Measurements from ENCODE around the gene RANBP3.
"Not testable (repeated sequence)": the region's sequence is repeated elsewhere in the genome, so short reads cannot be mapped to it uniquely, and the experiment has no call there.

RANBP3 gene

DNA sequence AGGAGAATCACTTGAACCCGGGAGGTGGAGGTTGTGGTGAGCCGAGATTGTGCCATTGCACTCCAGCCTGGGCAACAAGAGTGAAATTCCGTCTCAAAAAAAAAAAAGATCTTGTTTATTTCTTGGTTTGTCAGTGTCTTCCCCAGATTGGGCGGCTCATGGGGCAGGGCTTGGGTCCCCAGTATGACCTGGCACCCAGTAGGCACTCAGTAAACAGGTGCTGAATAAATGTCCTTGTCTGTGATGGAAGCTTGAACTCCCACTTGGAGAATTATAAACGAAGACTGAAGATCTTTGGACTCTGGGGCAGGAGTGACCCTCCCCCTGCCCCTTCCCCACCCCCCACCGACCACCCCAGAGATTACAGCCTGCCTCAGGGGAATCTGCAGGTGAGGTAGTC lies 97.7 kb downstream of the RANBP3 start:
- Histone ChIP-seq H3K9me3 (replicated peaks; ENCODE audit: low read length) (no peaks in the 10 kb centered on the region), H3K36me3 (ENCODE audit: insufficient read depth, low read length) (no peaks in the 10 kb centered on the region), H3K9ac (ENCODE audit: low read depth, low read length) (no peak overlapping the region), H3K4me2 (ENCODE audit: low read length) (no peak overlapping the region), H3K4me3 (ENCODE audit: low read length) (no peak overlapping the region), H3K4me1 (ENCODE audit: control insufficient read depth, insufficient read depth, low read length) (no peaks in the 10 kb centered on the region), H3K27me3 (ENCODE audit: control insufficient read depth, insufficient read depth, low read length) (peaks cover 49% of the 10 kb centered on the region)

DNA sequence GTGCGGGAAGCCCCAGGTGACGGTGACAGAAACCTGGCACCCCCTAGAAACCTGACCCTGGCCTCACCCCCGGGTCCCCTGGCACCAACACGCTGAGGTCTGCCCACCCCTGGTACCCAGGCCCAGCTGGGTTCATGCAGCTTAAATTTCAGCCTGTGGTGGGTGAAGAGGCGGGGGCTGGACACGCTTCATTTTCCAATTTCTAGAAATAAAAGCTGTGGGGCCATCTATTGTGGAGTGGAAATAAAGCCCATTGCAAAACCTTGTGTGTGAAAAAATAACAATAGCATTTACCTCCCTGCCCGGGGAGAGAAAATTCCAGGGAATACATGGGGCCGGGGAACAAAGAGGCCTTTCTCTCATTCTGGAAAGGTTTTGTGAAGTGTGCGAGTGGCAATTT lies 100.1 kb downstream of the RANBP3 start:
- Histone ChIP-seq H3K27me3 (ENCODE audit: control insufficient read depth, insufficient read depth, low read length) (peaks cover 44% of the 10 kb centered on the region), H3K4me3 (ENCODE audit: low read length) (no peak overlapping the region), H3K9ac (ENCODE audit: low read depth, low read length) (no peak overlapping the region), H3K4me1 (ENCODE audit: control insufficient read depth, insufficient read depth, low read length) (no peaks in the 10 kb centered on the region), H3K36me3 (ENCODE audit: insufficient read depth, low read length) (no peaks in the 10 kb centered on the region), H3K4me2 (ENCODE audit: low read length) (no peak overlapping the region), H3K9me3 (replicated peaks; ENCODE audit: low read length) (no peaks in the 10 kb centered on the region)

DNA sequence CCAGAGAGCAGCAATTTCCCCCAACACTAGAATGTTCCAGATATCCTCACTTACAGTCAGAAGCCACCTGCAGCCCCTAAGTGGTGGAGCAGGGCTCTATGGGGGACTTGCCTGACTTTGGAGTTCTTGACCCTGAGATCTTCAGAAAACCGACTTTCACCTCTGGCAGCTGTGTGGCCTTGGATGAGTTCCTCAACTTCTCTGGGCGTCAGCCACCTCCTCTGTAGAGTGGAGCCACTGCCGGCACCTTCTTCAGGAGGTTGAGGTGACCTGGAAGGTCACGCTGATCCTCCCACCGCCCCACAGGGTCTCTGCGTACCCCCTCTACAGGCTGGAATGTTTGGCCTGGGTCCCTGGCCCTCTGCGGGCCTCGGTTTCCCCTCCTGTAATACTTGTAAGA lies 100.5 kb downstream of the RANBP3 start:
- Histone ChIP-seq H3K9me3 (replicated peaks; ENCODE audit: low read length) (no peaks in the 10 kb centered on the region), H3K27me3 (ENCODE audit: control insufficient read depth, insufficient read depth, low read length) (peaks cover 42% of the 10 kb centered on the region), H3K4me2 (ENCODE audit: low read length) (no peak overlapping the region), H3K9ac (ENCODE audit: low read depth, low read length) (no peak overlapping the region), H3K4me1 (ENCODE audit: control insufficient read depth, insufficient read depth, low read length) (no peaks in the 10 kb centered on the region), H3K36me3 (ENCODE audit: insufficient read depth, low read length) (no peaks in the 10 kb centered on the region), H3K4me3 (ENCODE audit: low read length) (no peak overlapping the region)

DNA sequence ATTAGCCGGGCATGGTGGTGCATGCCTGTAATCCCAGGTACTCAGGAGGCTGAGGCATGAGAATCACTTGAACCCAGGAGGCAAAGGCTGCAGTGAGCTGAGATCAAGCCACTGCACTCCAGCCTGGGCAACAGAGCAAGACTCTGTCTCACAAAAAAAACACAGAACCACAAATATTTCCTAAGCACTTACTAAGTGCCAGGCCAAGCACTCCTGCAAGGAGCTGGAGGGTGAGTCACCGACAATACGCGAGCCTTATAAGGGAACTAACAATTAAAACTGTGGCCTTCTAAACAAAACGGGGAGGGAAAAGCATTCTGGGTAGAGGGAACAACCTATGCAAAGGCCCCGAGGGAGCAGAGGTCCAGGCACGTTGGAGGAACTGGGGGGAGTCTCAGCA lies 103.4 kb downstream of the RANBP3 start:
- not testable (repeated sequence) for H3K9ac ChIP-seq (ENCODE audit: low read depth, low read length); H3K36me3 ChIP-seq (ENCODE audit: insufficient read depth, low read length); H3K4me2 ChIP-seq (ENCODE audit: low read length); H3K4me3 ChIP-seq (ENCODE audit: low read length); H3K9me3 ChIP-seq (replicated peaks; ENCODE audit: low read length); H3K4me1 ChIP-seq (ENCODE audit: control insufficient read depth, insufficient read depth, low read length)
- H3K27me3 ChIP-seq (ENCODE audit: control insufficient read depth, insufficient read depth, low read length): peaks cover 20% of the 10 kb centered on the region

DNA sequence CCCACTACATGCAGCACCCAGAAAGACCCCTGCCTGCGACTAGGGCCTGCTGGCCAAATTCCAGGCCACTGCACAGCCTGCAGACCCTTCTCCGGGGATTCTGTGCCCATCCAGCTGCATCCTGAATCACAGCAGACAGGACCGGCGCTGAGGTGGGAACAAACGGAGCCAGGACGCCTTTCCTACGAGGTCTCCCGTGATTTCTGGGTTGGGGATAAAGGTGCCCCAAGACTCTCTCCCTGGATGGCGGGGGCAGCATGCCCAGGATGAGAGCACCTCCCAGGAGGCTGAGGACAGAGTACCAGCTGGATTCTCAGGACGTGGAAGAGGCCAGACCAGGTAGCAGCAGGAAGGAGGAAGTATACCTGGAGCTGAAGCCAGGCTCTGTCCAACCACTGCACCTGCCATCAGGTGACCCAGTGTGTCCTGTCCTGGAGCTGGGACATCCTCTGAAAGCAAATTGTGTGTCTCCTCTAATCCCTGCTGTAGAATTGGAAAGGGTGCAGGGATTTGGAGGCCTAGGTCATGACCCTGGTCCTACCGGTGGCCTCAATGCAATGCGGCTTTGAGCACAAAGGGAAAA lies 104.2 kb downstream of the RANBP3 start:
- Histone ChIP-seq H3K4me2 (ENCODE audit: low read length) (no peak overlapping the region), H3K9me3 (replicated peaks; ENCODE audit: low read length) (no peaks in the 10 kb centered on the region), H3K4me3 (ENCODE audit: low read length) (no peak overlapping the region), H3K36me3 (ENCODE audit: insufficient read depth, low read length) (no peaks in the 10 kb centered on the region), H3K4me1 (ENCODE audit: control insufficient read depth, insufficient read depth, low read length) (no peaks in the 10 kb centered on the region), H3K27me3 (ENCODE audit: control insufficient read depth, insufficient read depth, low read length) (peaks cover 14% of the 10 kb centered on the region), H3K9ac (ENCODE audit: low read depth, low read length) (no peak overlapping the region)

DNA sequence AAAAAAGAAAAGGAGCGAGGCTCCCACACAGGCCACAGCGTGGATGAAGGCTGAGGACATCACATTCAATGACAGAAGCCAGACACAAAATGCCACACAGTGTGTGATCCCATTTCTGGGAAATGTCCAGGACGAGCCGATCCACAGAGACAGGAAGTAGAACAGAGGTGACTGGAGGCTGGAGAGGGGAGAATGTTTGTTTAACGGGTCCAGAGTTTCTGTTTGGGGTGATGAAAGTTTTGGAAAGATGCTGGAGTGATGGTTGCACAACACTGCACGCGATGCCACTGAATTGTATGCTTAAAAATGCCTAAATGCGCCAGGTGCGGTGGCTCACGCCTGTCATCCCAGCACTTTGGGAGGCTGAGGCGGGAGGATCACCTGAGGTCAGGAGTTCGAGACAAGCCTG lies 107.0 kb downstream of the RANBP3 start:
- no peaks in the 10 kb centered on the region for H3K36me3 ChIP-seq (ENCODE audit: insufficient read depth, low read length)
- H3K4me2 ChIP-seq (ENCODE audit: low read length): no peak overlapping the region
- H3K9ac ChIP-seq (ENCODE audit: low read depth, low read length): no peak overlapping the region
- no peak overlapping the region for H3K4me3 ChIP-seq (ENCODE audit: low read length)
- H3K9me3 ChIP-seq (replicated peaks; ENCODE audit: low read length): no peaks in the 10 kb centered on the region
- no peaks in the 10 kb centered on the region for H3K4me1 ChIP-seq (ENCODE audit: control insufficient read depth, insufficient read depth, low read length)
- peaks cover 12% of the 10 kb centered on the region for H3K27me3 ChIP-seq (ENCODE audit: control insufficient read depth, insufficient read depth, low read length)

DNA sequence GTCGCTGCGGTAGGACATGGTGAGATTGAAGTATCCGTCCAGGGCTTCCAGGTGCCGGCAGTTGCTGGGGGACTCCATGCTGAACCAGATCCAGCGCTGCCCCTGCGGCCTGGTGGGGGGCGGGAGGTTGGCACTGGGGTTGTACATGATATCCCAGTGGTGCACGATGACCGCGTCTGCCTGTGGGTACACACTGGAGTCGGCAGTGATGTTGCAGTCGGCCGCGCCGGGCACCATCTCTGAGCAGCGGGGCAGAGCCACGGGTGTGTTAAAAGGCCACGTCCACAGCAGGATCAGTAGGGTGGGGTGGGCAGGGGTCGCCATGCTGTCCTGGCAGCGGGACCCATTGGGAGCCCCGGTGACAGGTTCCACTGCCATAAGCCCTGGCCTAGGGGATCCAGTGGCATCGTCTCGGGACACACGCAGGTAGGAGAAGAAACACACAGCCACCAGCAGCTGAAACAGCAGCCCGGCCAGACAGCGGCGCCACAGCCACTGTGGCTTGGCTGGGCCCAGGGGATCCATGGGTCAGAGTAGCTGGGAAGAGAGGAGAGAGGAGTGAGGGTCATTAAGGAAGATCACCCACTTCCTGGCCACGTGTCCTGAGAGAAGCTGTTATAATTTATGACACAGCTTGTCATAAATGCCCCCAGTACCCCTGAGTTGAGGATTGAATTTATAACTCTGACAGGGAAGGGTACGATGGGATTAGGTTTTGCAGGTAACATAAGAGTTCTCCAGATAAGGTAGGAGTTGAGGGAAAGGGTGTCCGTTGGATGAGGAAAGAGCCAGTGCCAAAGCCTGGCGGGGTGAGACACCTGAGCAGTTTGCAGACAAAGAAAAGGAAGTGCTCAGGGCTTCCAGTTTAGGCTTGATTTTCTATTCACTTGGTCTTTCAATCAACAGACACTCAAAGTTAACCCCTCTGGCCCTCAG lies 110.5 kb downstream of the RANBP3 start:
- Histone ChIP-seq H3K4me2 (ENCODE audit: low read length) (no peak overlapping the region), H3K9me3 (replicated peaks; ENCODE audit: low read length) (no peaks in the 10 kb centered on the region), H3K4me1 (ENCODE audit: control insufficient read depth, insufficient read depth, low read length) (no peaks in the 10 kb centered on the region), H3K36me3 (ENCODE audit: insufficient read depth, low read length) (no peaks in the 10 kb centered on the region), H3K9ac (ENCODE audit: low read depth, low read length) (no peak overlapping the region), H3K4me3 (ENCODE audit: low read length) (no peak overlapping the region), H3K27me3 (ENCODE audit: control insufficient read depth, insufficient read depth, low read length) (peaks cover 16% of the 10 kb centered on the region)
